SK-N-SH treated with all-trans-retinoic acid at 6 μM for 48 hours (cell line): ENCODE data around the gene FHIT.

Experiments used
- ARNTL ChIP-seq: fragments of 450-650 bp; formaldehyde crosslinking; IDR thresholded peaks from 2 replicates; pipeline ENCODE4 v1.5.0; 2020; ENCODE audit warnings: low read depth, mild to moderate bottlenecking, moderate library complexity, borderline replicate concordance
- BACH2 ChIP-seq: fragments of 250-450 bp; sonication (Bioruptor Pico); IDR thresholded peaks from 2 replicates; pipeline ENCODE4 v1.9.0; 2021; ENCODE audit warnings: mild to moderate bottlenecking, borderline replicate concordance
- CREB5 ChIP-seq: fragments of 250-450 bp; sonication (Bioruptor Pico); IDR thresholded peaks from 2 replicates; pipeline ENCODE4 v1.5.1; 2020; ENCODE audit warnings: low read depth, mild to moderate bottlenecking, moderate library complexity
- ESRRG ChIP-seq: fragments of 250-450 bp; sonication (Bioruptor Pico); IDR thresholded peaks from 2 replicates; pipeline ENCODE4 v1.6.1; 2021; ENCODE audit warnings: mild to moderate bottlenecking
- GLIS3 ChIP-seq: fragments of 250-450 bp; sonication (Bioruptor Pico); IDR thresholded peaks from 2 replicates; pipeline ENCODE4 v1.5.0; 2020; ENCODE audit warnings: mild to moderate bottlenecking, moderate library complexity
- OSR1 ChIP-seq: fragments of 250-450 bp; sonication (Bioruptor Pico); IDR thresholded peaks from 2 replicates; pipeline ENCODE4 v1.8.0; 2022; ENCODE audit warnings: moderate library complexity, mild to moderate bottlenecking, inconsistent platforms
- PPARA ChIP-seq: fragments of 250-450 bp; sonication (Bioruptor Pico); IDR thresholded peaks from 2 replicates; pipeline ENCODE4 v1.5.0; 2020; ENCODE audit warnings: mild to moderate bottlenecking, borderline replicate concordance
- RARB ChIP-seq: fragments of 250-450 bp; sonication (Bioruptor Pico); IDR thresholded peaks from 2 replicates; pipeline ENCODE4 v1.8.0; 2021; ENCODE audit warnings: mild to moderate bottlenecking, moderate library complexity
- ZC3H10 ChIP-seq: fragments of 250-450 bp; sonication (Bioruptor Pico); IDR thresholded peaks from 2 replicates; pipeline ENCODE4 v1.5.1; 2021; ENCODE audit warnings: mild to moderate bottlenecking, moderate library complexity
- ZFP3 ChIP-seq: fragments of 250-450 bp; sonication (Bioruptor Pico); IDR thresholded peaks from 2 replicates; pipeline ENCODE4 v1.5.0; 2020; ENCODE audit warnings: mild to moderate bottlenecking, moderate library complexity
- ZFP30 ChIP-seq: fragments of 450-650 bp; formaldehyde crosslinking; IDR thresholded peaks from 2 replicates; pipeline ENCODE4 v1.5.0; 2022; ENCODE audit warnings: mild to moderate bottlenecking, moderate library complexity
- ZNF70 ChIP-seq: fragments of 450-650 bp; formaldehyde crosslinking; IDR thresholded peaks from 2 replicates; pipeline ENCODE4 v1.5.0; 2020; ENCODE audit warnings: mild to moderate bottlenecking, moderate library complexity
- ZNF8 ChIP-seq: fragments of 450-650 bp; formaldehyde crosslinking; IDR thresholded peaks from 2 replicates; pipeline ENCODE4 v1.5.0; 2020; ENCODE audit warnings: mild to moderate bottlenecking, moderate library complexity

DNA sequence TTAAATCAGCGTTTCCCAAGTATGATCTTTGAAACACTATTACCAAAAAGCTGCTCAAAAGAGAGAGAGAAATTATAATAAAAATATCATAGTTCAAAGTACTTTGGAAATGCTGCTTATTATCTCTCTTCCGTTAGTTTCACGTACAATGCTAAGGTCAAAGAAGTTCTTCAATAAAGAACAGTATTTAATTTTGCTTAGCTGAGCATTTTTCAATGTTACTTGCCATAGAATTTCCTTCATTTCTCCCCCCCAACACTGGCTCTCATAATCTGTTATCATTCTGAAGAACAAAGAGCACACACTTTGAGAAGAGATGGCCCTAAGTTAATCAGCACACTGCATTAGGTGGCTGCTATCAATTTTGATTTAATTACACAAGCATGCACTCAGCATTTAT lies 1360.6 kb downstream of the FHIT start:
- no peak for TF ChIP-seq ESRRG (CRISPR knock-in tag)
- no peak for TF ChIP-seq OSR1 (CRISPR knock-in tag)
- no peak for TF ChIP-seq ZFP3 (CRISPR knock-in tag)
- TF ChIP-seq RARB (CRISPR knock-in tag): no peak
- no peak for TF ChIP-seq BACH2
- no peak for TF ChIP-seq PPARA
- no peak for TF ChIP-seq ZFP30 (CRISPR knock-in tag)
- TF ChIP-seq ARNTL (CRISPR knock-in tag): no peak
- TF ChIP-seq ZNF8 (CRISPR knock-in tag): no peak
- TF ChIP-seq CREB5: no peak
- TF ChIP-seq ZNF70 (CRISPR knock-in tag): no peak
- no peak for TF ChIP-seq ZC3H10 (CRISPR knock-in tag)
- TF ChIP-seq GLIS3 (CRISPR knock-in tag): no peak
